Measurements from ENCODE around the gene NAMPT. TPM values are rescaled to one million over a fixed set of nuclear protein-coding genes. Genes with fewer than 3 reads are reported as not detected.

The NAMPT gene
- polyA plus RNA-seq, 2 of the 4 experiments (the other 2 are of a cell fraction), result 213 to 274 TPM

DNA sequence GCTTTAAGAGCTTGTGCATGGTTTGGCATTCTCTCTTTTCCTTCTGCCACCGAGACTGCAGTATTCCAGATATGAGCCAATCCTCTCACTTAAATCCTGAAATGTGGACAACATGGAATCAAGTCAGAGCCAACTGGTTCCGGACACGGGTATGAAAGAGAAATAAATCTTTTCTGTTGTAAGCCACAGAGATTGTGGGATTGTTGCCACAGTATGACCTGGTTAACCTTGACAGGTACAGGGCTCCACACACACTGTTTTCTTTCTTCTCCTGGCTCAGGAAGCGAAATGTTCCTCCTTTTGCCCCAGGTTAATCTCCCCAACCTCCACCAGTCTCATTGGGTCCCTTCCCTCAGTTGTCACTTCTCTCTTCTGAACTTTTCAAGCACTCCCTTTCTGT lies 6.5 kb upstream of the NAMPT start:
- H3K4me3 ChIP-seq, result no peak overlapping the region

DNA sequence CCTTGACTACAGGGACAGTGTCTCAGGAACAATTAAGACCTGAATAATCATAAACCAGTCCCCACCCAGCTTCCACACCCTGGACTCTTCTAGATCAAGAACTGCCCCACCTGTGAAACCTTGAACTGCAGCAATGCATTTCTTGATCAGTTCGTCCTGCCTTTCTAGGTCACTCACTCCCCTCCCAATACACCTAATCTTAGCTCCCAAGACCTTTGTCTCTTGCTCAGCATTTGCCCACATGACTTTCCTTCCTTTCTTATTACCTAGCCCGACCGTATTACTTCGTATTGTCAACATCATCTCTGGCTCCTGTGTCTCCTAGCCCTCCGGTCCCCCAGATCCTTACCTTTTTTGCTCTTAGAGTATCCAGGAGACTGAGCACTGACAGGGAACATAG lies 5.5 kb upstream of the NAMPT start:
- CTCF ChIA-PET, result interaction anchor here (1.8 kb wide), 1 partner anchor 114 kb away, joined by 3 read pairs; no protein-coding TSS in a partner anchor
- POLR2A ChIA-PET, result no interaction called here
- whole genome bisulfite sequencing (ENCODE audit: missing lambda C conversion rate), result 84% methylated on average over 5 of the region's 5 CpGs
- FAIRE-seq (no peak), DNase-seq (ENCODE audit: low read depth in 1 of 2, low spot score in 1 of 2) (no peak), ATAC-seq (no peak)
- Histone ChIP-seq H3K4me3 (no peak overlapping the region), H3K27ac (peak overlapping the region in 1 of 2 experiments; percentile 12; a peak in 1 of 6 replicates), H3K9me3 (peaks cover 4% of the 10 kb centered on the region; the same call in 1 of the 3 replicates), H3K4me2 (no peak overlapping the region), H3K4me1 (peaks cover 9% of the 10 kb centered on the region)
- TF ChIP-seq CBX2 (IDR thresholded peaks at IDR 0.05; ENCODE audit: borderline replicate concordance, low read depth) (no peak), CHD4 (IDR thresholded peaks at IDR 0.05; ENCODE audit: borderline replicate concordance) (no peak), RCOR1 (IDR thresholded peaks at IDR 0.05; ENCODE audit: low read depth, low read length) (no peak), RAD21 (conservative IDR thresholded peaks at IDR 0.05 in 1 of 2, IDR thresholded peaks at IDR 0.05 in 1 of 2) (no peak), FOSL2 (IDR thresholded peaks at IDR 0.05) (no peak), FOSL2 (CRISPR knock-in tag; IDR thresholded peaks at IDR 0.05) (no peak), JUNB (IDR thresholded peaks at IDR 0.05) (no peak), CHD2 (IDR thresholded peaks at IDR 0.05; ENCODE audit: low read length, partially characterized antibody) (no peak), ZNF302 (CRISPR knock-in tag; IDR thresholded peaks at IDR 0.05) (no peak), KDM1A (IDR thresholded peaks at IDR 0.05; ENCODE audit: low read depth) (no peak), RNF2 (IDR thresholded peaks at IDR 0.05; ENCODE audit: borderline replicate concordance, low read depth) (no peak), CBX8 (IDR thresholded peaks at IDR 0.05) (no peak)
- TF ChIP-seq, protein P1, sequence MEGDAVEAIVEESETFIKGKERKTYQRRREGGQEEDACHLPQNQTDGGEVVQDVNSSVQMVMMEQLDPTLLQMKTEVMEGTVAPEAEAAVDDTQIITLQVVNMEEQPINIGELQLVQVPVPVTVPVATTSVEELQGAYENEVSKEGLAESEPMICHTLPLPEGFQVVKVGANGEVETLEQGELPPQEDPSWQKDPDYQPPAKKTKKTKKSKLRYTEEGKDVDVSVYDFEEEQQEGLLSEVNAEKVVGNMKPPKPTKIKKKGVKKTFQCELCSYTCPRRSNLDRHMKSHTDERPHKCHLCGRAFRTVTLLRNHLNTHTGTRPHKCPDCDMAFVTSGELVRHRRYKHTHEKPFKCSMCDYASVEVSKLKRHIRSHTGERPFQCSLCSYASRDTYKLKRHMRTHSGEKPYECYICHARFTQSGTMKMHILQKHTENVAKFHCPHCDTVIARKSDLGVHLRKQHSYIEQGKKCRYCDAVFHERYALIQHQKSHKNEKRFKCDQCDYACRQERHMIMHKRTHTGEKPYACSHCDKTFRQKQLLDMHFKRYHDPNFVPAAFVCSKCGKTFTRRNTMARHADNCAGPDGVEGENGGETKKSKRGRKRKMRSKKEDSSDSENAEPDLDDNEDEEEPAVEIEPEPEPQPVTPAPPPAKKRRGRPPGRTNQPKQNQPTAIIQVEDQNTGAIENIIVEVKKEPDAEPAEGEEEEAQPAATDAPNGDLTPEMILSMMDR (IDR thresholded peaks at IDR 0.05), result no peak

More for the DNA sequence above, 6.5 kb upstream of the NAMPT start:
- CTCF ChIA-PET, result no interaction called here
- FAIRE-seq, result no peak
- DNase-seq (ENCODE audit: low read depth in 1 of 2, low spot score in 1 of 2), result no peak
- 54% methylated on average over 4 of the region's 4 CpGs for WGBS (ENCODE audit: missing lambda C conversion rate)
- ATAC-seq, result no peak
- Histone ChIP-seq H3K27ac (no peak overlapping the region), H3K4me2 (no peak overlapping the region), H3K4me1 (peaks cover 5% of the 10 kb centered on the region), H3K9me3 (peaks cover 4% of the 10 kb centered on the region; the same call in 1 of the 3 replicates)
- POLR2A ChIA-PET, result no interaction called here
- TF ChIP-seq FOSL2 (IDR thresholded peaks at IDR 0.05) (no peak), FOSL2 (CRISPR knock-in tag; IDR thresholded peaks at IDR 0.05) (no peak), NPAS2 (CRISPR knock-in tag; IDR thresholded peaks at IDR 0.05; ENCODE audit: borderline replicate concordance) (no peak), HOXB13 (CRISPR knock-in tag; IDR thresholded peaks at IDR 0.05; ENCODE audit: low read depth) (no peak), JUNB (IDR thresholded peaks at IDR 0.05) (no peak), HOXA7 (CRISPR knock-in tag; IDR thresholded peaks at IDR 0.05) (no peak), RCOR1 (IDR thresholded peaks at IDR 0.05; ENCODE audit: low read depth, low read length) (no peak)

- ChIA-PET POLR2A (no interaction called here), CTCF (interaction anchor here (1.0 to 1.8 kb wide), 2 partner anchors 12 to 113 kb away, joined by 3 read pairs; no protein-coding TSS in a partner anchor)
- peaks cover 9% of the 10 kb centered on the region for H3K4me1 ChIP-seq
- no peak overlapping the region for H3K4me3 ChIP-seq
- no peak for DNase-seq (ENCODE audit: low read depth in 1 of 2, low spot score in 1 of 2)
- no peak overlapping the region for H3K4me2 ChIP-seq
- FAIRE-seq, result no peak
- H3K9me3 ChIP-seq, result peaks cover 4% of the 10 kb centered on the region; the same call in 1 of the 3 replicates
- WGBS (ENCODE audit: missing lambda C conversion rate), result 0% methylated on average over 1 of the region's 1 CpG
- peak overlapping the region in 1 of 2 experiments; percentile 12; a peak in 2 of 6 replicates for H3K27ac ChIP-seq
- ATAC-seq, result no peak
- no peak for TF ChIP-seq BHLHE40 (IDR thresholded peaks at IDR 0.05; ENCODE audit: low read depth, low read length)
- no peak for TF ChIP-seq RARB (CRISPR knock-in tag; IDR thresholded peaks at IDR 0.05)
- TF ChIP-seq MYC (IDR thresholded peaks at IDR 0.05; ENCODE audit: borderline replicate concordance, low read length), result no peak
- TF ChIP-seq, protein P2, sequence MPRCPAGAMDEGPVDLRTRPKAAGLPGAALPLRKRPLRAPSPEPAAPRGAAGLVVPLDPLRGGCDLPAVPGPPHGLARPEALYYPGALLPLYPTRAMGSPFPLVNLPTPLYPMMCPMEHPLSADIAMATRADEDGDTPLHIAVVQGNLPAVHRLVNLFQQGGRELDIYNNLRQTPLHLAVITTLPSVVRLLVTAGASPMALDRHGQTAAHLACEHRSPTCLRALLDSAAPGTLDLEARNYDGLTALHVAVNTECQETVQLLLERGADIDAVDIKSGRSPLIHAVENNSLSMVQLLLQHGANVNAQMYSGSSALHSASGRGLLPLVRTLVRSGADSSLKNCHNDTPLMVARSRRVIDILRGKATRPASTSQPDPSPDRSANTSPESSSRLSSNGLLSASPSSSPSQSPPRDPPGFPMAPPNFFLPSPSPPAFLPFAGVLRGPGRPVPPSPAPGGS (IDR thresholded peaks at IDR 0.05), result no peak
- no peak for TF ChIP-seq KDM5A (IDR thresholded peaks at IDR 0.05)
- TF ChIP-seq ATOH8 (CRISPR knock-in tag; IDR thresholded peaks at IDR 0.05; ENCODE audit: low read depth), result no peak
- no peak for TF ChIP-seq HOXA7 (CRISPR knock-in tag; IDR thresholded peaks at IDR 0.05)
- no peak for TF ChIP-seq HOXB13 (CRISPR knock-in tag; IDR thresholded peaks at IDR 0.05; ENCODE audit: low read depth)
- no peak for TF ChIP-seq POLR2AphosphoS2 (conservative IDR thresholded peaks at IDR 0.05; ENCODE audit: low read length)
- TF ChIP-seq RNF2 (IDR thresholded peaks at IDR 0.05; ENCODE audit: borderline replicate concordance, low read depth), result no peak
- no peak for TF ChIP-seq KDM1A (IDR thresholded peaks at IDR 0.05; ENCODE audit: low read depth)
- TF ChIP-seq HOXB5 (CRISPR knock-in tag; IDR thresholded peaks at IDR 0.05), result no peak
- TF ChIP-seq HES2 (IDR thresholded peaks at IDR 0.05), result no peak
- TF ChIP-seq HMGXB4 (CRISPR knock-in tag; IDR thresholded peaks at IDR 0.05; ENCODE audit: borderline replicate concordance), result no peak
- no peak for TF ChIP-seq EHMT2 (IDR thresholded peaks at IDR 0.05; ENCODE audit: low read depth)
Measured at GRCh38 chr7:106289848-106290247, 5.1 kb upstream of the NAMPT start.

Measured in A549 (cell line).